Measurements from ENCODE around the gene GNAI3. TPM values are rescaled to one million over a fixed set of nuclear protein-coding genes. Genes with fewer than 3 reads are reported as not detected.
A peak's percentile ranks its signal among the peaks of the same experiment; 100 is the strongest.

Gene GNAI3
- total and polyA plus RNA-seq, 8 donors = 1.1 to 3.9 (median 2.8) TPM

- Histone ChIP-seq H3K27me3 (no peaks in the 10 kb centered on the region), H3K9me3 (no peaks in the 10 kb centered on the region), H3K27ac (no peak overlapping the region), H3K4me1 (peaks cover 0 to 6% (median 0%) of the 10 kb centered on the region in 3 donors), H3K36me3 (no peaks in the 10 kb centered on the region), H3K4me3 (no peak overlapping the region)
- WGBS, 2 donors = 79 to 86% methylated on average over 2 of the region's 2 CpGs
- FAIRE-seq (no peak), ATAC-seq (no peak), DNase-seq (no peak)
- TF ChIP-seq CTCF (IDR thresholded peaks at IDR 0.05) = no peak
- intact Hi-C loops (cut with DNase I) = loop anchor here in 1 of 3 donors (5.0 kb wide), 1 partner anchor 130 kb away; no protein-coding TSS in a partner anchor
Measured at GRCh38 chr1:109641861-109642260, 93.4 kb downstream of the GNAI3 start.

- Histone ChIP-seq H3K27me3 (no peaks in the 10 kb centered on the region), H3K27ac (no peak overlapping the region), H3K4me1 (peaks cover 0 to 6% (median 0%) of the 10 kb centered on the region in 3 donors), H3K9me3 (no peaks in the 10 kb centered on the region), H3K36me3 (no peaks in the 10 kb centered on the region), H3K4me3 (no peak overlapping the region)
- 53 to 55% methylated on average over 3 of the region's 3 CpGs for WGBS, 2 donors
- no peak for TF ChIP-seq CTCF (IDR thresholded peaks at IDR 0.05)
- ATAC-seq (no peak), DNase-seq (no peak), FAIRE-seq (no peak)
- intact Hi-C loops (cut with DNase I) = loop anchor here in 1 of 3 donors (5.0 kb wide), 1 partner anchor 130 kb away; no protein-coding TSS in a partner anchor
Measured at GRCh38 chr1:109642626-109643025, 94.2 kb downstream of the GNAI3 start.

GRCh38 chr1:109643385-109644230 is 95.2 kb downstream of the GNAI3 start:
- DNase-seq (peak; percentile 75 to 98 (median 86)), FAIRE-seq (no peak), ATAC-seq (peak; percentile 92 to 95 (median 94))
- Histone ChIP-seq H3K4me1 (peaks cover 0 to 6% (median 0%) of the 10 kb centered on the region in 3 donors), H3K4me3 (no peak overlapping the region), H3K9me3 (no peaks in the 10 kb centered on the region), H3K27me3 (no peaks in the 10 kb centered on the region), H3K36me3 (no peaks in the 10 kb centered on the region), H3K27ac (no peak overlapping the region)
- intact Hi-C loops (cut with DNase I) = loop anchor here in 1 of 3 donors (5.0 kb wide), 1 partner anchor 129 kb away; no protein-coding TSS in a partner anchor
- peak; percentile 70 to 91 (median 84) for TF ChIP-seq CTCF (IDR thresholded peaks at IDR 0.05)
- 29 to 31% methylated on average over 31 to 32 of the region's 32 CpGs for WGBS, 2 donors

GRCh38 chr1:109644670-109645069 is 96.3 kb downstream of the GNAI3 start:
- no peak for DNase-seq
- intact Hi-C loops (cut with DNase I) = loop anchor here in 1 of 3 donors (5.0 kb wide), 1 partner anchor 128 kb away; no protein-coding TSS in a partner anchor
- no peak overlapping the region for H3K4me3 ChIP-seq
- H3K27ac ChIP-seq = no peak overlapping the region
- ATAC-seq = no peak
- no peaks in the 10 kb centered on the region for H3K9me3 ChIP-seq
- H3K4me1 ChIP-seq = peaks cover 0 to 6% (median 0%) of the 10 kb centered on the region in 3 donors
- no peaks in the 10 kb centered on the region for H3K36me3 ChIP-seq
- 19% methylated on average over 10 of the region's 10 CpGs; no CpG with 5 or more reads in 1 of the 2 donors for WGBS, 2 donors
- TF ChIP-seq CTCF (IDR thresholded peaks at IDR 0.05) = no peak
- no peaks in the 10 kb centered on the region for H3K27me3 ChIP-seq
- FAIRE-seq = no peak

Data from pancreas (tissue), 10 donors.